Activated B cell treated with CpG ODN at 0.5 μM for 24 hours (primary cell): ENCODE measurements around the gene CFAP97D1. TPM values are rescaled to one million over a fixed set of nuclear protein-coding genes. Genes with fewer than 3 reads are reported as not detected.

Experiments
- ATAC-seq: fragments of 200-7000 bp; cut with Tn5 transposase; one replicate; pipeline ENCODE4 v1.10.0; 2021; ENCODE audit warnings: low read depth, mild to moderate bottlenecking, moderate library complexity
- CTCF ChIA-PET: fragments of 350-600 bp; sonication (Branson Sonifier 250); formaldehyde crosslinking; loops from one replicate; lab custom pipeline; 2021; ENCODE audit warnings: antibody characterized with exemption; lab: Charles Lee
- POLR2A ChIA-PET: fragments of 350-600 bp; sonication (Branson Sonifier 250); formaldehyde crosslinking; loops from one replicate; lab custom pipeline; 2021; ENCODE audit warnings: antibody characterized with exemption; lab: Charles Lee
- DNase-seq: peaks from one replicate; pipeline ENCODE4 v3.0.0; 2022
- H3K27ac Mint-ChIP-seq: one replicate; pipeline ENCODE4 v1.8.0; 2020; ENCODE audit warnings: mixed read lengths
- H3K27me3 Mint-ChIP-seq: one replicate; pipeline ENCODE4 v1.8.0; 2021; ENCODE audit warnings: mixed read lengths
- H3K36me3 Mint-ChIP-seq: one replicate; pipeline ENCODE4 v1.8.0; 2021; ENCODE audit warnings: low read depth, mixed read lengths
- H3K4me1 Mint-ChIP-seq: one replicate; pipeline ENCODE4 v1.8.0; 2021; ENCODE audit warnings: mixed read lengths
- H3K4me3 Mint-ChIP-seq: one replicate; pipeline ENCODE4 v1.8.0; 2020; ENCODE audit warnings: mild to moderate bottlenecking, mixed read lengths
- H3K9me3 Mint-ChIP-seq: one replicate; pipeline ENCODE4 v1.8.0; 2020; ENCODE audit warnings: mixed read lengths
- intact Hi-C: fragments of 100-400 bp; cut with micrococcal nuclease; formaldehyde crosslinking; loops from one replicate; pipeline ENCODE4 v1.15.1; 2024
- total RNA-seq: library from RNA; stranded (reverse); gene quantifications from 2 replicates; pipeline ENCODE4 v1.2.3, GENCODE V29; 2022
- TF ChIP-seq, protein P1 (sequence below): fragments of 200-600 bp; IDR thresholded peaks from one replicate; pipeline ENCODE4 v1.8.0; 2022; ENCODE audit warnings: antibody characterized with exemption, mild to moderate bottlenecking

The CFAP97D1 gene
- total RNA-seq, 1 donor from 2014 or later, result not detected

GRCh38 chr17:43737722-43738121 is 42.5 kb upstream of the CFAP97D1 start:
- ChIA-PET CTCF (interaction anchor here (1.0 kb wide), 1 partner anchor 28 kb away, joined by 3 read pairs; no protein-coding TSS in a partner anchor), POLR2A (no interaction called here)
- intact Hi-C loops, result no loop called here
- DNase-seq (no peak), ATAC-seq (no peak)
- H3K4me3 Mint-ChIP-seq, result no peak overlapping the region
- TF ChIP-seq, protein P1, sequence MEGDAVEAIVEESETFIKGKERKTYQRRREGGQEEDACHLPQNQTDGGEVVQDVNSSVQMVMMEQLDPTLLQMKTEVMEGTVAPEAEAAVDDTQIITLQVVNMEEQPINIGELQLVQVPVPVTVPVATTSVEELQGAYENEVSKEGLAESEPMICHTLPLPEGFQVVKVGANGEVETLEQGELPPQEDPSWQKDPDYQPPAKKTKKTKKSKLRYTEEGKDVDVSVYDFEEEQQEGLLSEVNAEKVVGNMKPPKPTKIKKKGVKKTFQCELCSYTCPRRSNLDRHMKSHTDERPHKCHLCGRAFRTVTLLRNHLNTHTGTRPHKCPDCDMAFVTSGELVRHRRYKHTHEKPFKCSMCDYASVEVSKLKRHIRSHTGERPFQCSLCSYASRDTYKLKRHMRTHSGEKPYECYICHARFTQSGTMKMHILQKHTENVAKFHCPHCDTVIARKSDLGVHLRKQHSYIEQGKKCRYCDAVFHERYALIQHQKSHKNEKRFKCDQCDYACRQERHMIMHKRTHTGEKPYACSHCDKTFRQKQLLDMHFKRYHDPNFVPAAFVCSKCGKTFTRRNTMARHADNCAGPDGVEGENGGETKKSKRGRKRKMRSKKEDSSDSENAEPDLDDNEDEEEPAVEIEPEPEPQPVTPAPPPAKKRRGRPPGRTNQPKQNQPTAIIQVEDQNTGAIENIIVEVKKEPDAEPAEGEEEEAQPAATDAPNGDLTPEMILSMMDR, result no peak
- no peaks in the 10 kb centered on the region for H3K4me1 Mint-ChIP-seq
- peaks cover 33% of the 10 kb centered on the region for H3K27me3 Mint-ChIP-seq
- H3K9me3 Mint-ChIP-seq, result peaks cover 3% of the 10 kb centered on the region
- no peaks in the 10 kb centered on the region for H3K36me3 Mint-ChIP-seq
- H3K27ac Mint-ChIP-seq, result no peak overlapping the region

- TF ChIP-seq, protein P1, result no peak
- no peaks in the 10 kb centered on the region for H3K9me3 Mint-ChIP-seq
- H3K36me3 Mint-ChIP-seq, result no peaks in the 10 kb centered on the region
- no peaks in the 10 kb centered on the region for H3K4me1 Mint-ChIP-seq
- ATAC-seq (no peak), DNase-seq (no peak)
- intact Hi-C loops, result no loop called here
- H3K4me3 Mint-ChIP-seq, result no peak overlapping the region
- H3K27me3 Mint-ChIP-seq, result peaks cover 45% of the 10 kb centered on the region
- ChIA-PET CTCF (interaction anchor here (1.0 to 1.4 kb wide), 2 partner anchors 19 to 165 kb away, joined by 3 read pairs; no protein-coding TSS in a partner anchor), POLR2A (interaction anchor here (0.5 kb wide), 1 partner anchor 767 kb away, joined by 7 read pairs; no protein-coding TSS in a partner anchor)
- H3K27ac Mint-ChIP-seq, result no peak overlapping the region
These were observed 39.7 kb upstream of the CFAP97D1 start for GRCh38 chr17:43740541-43740940.

DNA sequence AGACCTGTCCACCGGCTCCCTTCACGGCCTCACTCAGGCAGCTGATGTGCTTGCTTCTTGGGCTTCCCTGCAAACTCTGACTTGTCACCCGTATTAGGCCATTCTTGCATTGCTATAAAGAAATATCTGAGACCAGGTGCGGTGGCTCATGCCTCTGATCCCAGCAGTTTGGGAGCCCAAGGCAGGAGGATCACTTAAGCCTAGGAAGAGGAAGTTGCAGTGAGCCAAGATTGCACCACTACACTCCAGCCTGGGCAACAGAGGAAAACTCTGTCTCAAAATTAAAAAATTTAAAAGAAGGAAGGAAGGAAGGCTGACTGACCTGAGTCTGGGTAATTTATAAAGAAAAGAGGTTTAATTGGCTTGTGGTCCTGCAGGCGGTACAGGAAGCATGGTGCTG is 38.6 kb upstream of the CFAP97D1 start:
- Mint-ChIP-seq H3K9me3 (no peaks in the 10 kb centered on the region), H3K4me3 (no peak overlapping the region), H3K4me1 (no peaks in the 10 kb centered on the region), H3K36me3 (no peaks in the 10 kb centered on the region), H3K27me3 (peaks cover 46% of the 10 kb centered on the region), H3K27ac (no peak overlapping the region)
- CTCF ChIA-PET, result no interaction called here
- TF ChIP-seq, protein P1, result no peak
- ATAC-seq (no peak), DNase-seq (no peak)
- POLR2A ChIA-PET, result no interaction called here
- intact Hi-C loops, result no loop called here

DNA sequence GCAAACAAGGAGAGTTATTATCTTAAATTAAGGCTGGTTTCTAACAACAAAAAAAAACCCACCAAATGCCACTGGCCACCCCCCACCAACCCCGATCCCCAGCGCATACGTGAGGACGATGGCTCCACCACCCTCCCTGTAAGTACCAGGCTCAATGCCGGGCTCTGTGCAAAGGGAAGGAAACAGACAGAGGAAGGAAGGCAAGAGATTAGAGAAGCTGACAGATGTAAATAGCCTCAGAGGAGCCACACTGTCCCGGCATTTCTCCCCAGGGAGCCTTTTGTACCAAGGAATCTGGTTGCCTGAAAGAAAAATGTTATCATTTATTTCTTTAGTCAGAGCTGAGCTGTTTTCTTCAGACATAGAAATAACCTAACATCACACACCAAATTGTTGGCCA is 34.7 kb upstream of the CFAP97D1 start:
- TF ChIP-seq, protein P1, result no peak
- Mint-ChIP-seq H3K36me3 (no peaks in the 10 kb centered on the region), H3K27ac (no peak overlapping the region), H3K4me3 (no peak overlapping the region), H3K9me3 (no peaks in the 10 kb centered on the region), H3K4me1 (peaks cover 7% of the 10 kb centered on the region), H3K27me3 (peaks cover 50% of the 10 kb centered on the region)
- ChIA-PET CTCF (no interaction called here), POLR2A (interaction anchor here (0.6 kb wide), 1 partner anchor 106 kb away, joined by 10 read pairs; no protein-coding TSS in a partner anchor)
- intact Hi-C loops, result no loop called here
- no peak for DNase-seq
- ATAC-seq, result no peak

DNA sequence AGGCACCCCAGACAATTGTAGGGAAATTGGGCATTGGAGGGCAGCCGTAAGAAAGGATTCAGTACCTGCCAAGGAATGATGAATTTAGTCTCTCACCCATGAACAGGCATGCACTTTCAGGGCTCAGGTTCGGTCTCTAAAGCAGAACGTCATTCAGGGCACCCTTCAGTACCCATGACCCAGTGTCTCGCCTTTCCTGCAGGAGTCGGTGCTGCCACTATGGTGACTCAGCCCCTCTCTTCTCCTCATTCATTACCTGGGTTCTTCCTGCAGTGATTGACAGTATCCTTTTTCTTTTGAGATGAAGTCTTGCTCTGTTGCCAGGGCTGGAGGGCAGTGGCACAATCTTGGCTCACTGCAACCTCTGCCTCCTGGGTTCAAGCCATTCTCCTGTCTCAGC is 30.1 kb upstream of the CFAP97D1 start:
- H3K9me3 Mint-ChIP-seq, result no peaks in the 10 kb centered on the region
- TF ChIP-seq, protein P1, result no peak
- DNase-seq (no peak), ATAC-seq (no peak)
- H3K4me1 Mint-ChIP-seq, result peaks cover 7% of the 10 kb centered on the region
- H3K27ac Mint-ChIP-seq, result no peak overlapping the region
- ChIA-PET CTCF (interaction anchor here (0.9 to 1.3 kb wide), 2 partner anchors 10 kb away, joined by 3 to 6 read pairs; no protein-coding TSS in a partner anchor), POLR2A (no interaction called here)
- no peaks in the 10 kb centered on the region for H3K36me3 Mint-ChIP-seq
- H3K27me3 Mint-ChIP-seq, result peaks cover 48% of the 10 kb centered on the region
- intact Hi-C loops, result no loop called here
- H3K4me3 Mint-ChIP-seq, result no peak overlapping the region
